ENCODE data around the gene ETF1. TPM values are rescaled to one million over a fixed set of nuclear protein-coding genes. Genes with fewer than 3 reads are reported as not detected.
A peak's percentile ranks its signal among the peaks of the same experiment; 100 is the strongest.

Gene ETF1
- total RNA-seq, 2 experiments from 2014 or later = 66.7 to 123 TPM

- TF ChIP-seq CTCF (conservative IDR thresholded peaks at IDR 0.05; ENCODE audit: low read length) (no peak), EZH2phosphoT487 (IDR thresholded peaks at IDR 0.05; ENCODE audit: borderline replicate concordance, low read depth, low read length) (no peak)
- Histone ChIP-seq H4K20me1 (ENCODE audit: insufficient read depth, low read length) (peaks cover 15% of the 10 kb centered on the region), H3K36me3 (ENCODE audit: insufficient read depth, low read length) (peaks cover 27% of the 10 kb centered on the region), H3K27ac (ENCODE audit: low read depth, low read length, poor library complexity, severe bottlenecking) (no peak overlapping the region), H3K79me2 (ENCODE audit: insufficient read depth, low read depth, low read length) (peaks cover 27% of the 10 kb centered on the region), H3K4me3 (ENCODE audit: low read depth, low read length, poor library complexity, severe bottlenecking) (no peak overlapping the region), H2AFZ (ENCODE audit: low read length) (peak overlapping the region; percentile 52), H3K4me1 (ENCODE audit: insufficient read depth, low read length, poor library complexity, severe bottlenecking) (peaks cover 31% of the 10 kb centered on the region), H3K9me3 (ENCODE audit: low read length) (no peaks in the 10 kb centered on the region), H3K4me2 (ENCODE audit: low read length) (peak overlapping the region; percentile 13; the same call in 1 of the 2 replicates), H3K9me2 (ENCODE audit: insufficient read depth, low read length) (no peaks in the 10 kb centered on the region)
- POLR2A ChIA-PET = no interaction called here
- CTCF ChIA-PET (ENCODE audit: unreplicated experiment) = no interaction called here
- no TSS peak for BruUV-seq (replicated peaks)
- peak; percentile 20 for DNase-seq (ENCODE audit: low spot score)
- intact Hi-C loops (cut with micrococcal nuclease; ENCODE audit: unreplicated experiment) = loop anchor here (5.0 to 10.0 kb wide), 4 partner anchors 543 to 815 kb away; partner anchors contain the start of genes FAM13B and MATR3
Measured at GRCh38 chr5:138577452-138577851, 34.4 kb upstream of the ETF1 start.

DNA sequence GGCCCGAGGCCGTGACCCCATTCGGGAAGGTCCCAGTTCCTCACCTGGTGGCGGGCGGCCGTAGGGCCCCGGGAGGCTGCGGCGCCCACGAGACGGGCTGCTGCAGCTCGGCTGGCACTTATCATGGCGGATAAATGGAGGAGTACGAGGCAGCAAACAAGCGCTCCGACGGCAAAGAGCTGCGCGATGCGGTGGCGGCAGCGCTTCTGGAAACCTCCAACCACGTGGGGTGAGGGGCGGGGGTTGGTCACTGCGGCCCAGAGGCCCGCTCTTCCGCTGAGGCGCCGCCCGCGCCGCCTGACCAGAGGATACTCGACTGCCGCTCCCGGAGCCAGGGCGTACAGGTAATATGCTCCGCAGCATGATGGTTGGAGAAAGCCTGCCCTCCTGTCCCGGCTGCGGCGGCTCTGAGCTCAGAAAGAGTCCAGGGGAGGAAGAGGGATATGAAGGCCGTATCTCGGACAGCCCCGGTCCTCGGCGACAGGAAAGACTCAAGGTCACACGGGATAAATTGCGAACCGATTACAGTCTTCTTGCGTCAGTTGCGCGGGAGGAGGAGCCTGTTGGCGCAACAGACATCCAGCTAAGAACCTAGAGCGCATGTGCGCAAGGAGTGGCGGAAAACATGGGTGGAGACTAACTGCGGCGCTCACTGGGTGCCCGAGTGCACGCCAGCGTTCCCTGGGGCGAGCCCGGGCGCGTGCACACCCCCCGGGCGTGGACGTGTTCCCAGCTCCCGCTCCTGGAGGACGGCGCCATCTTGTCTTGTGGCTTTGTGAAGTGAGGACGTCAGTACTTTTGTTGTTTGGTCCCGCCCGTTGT, 32.4 kb upstream of the ETF1 start, which contains the start of gene HSPA9:
TSS of gene HSPA9 (minus strand) at position 208 of the 822 bp plus-strand sequence. CDS start at position 125, 83 bp downstream.
- intact Hi-C loops (cut with micrococcal nuclease; ENCODE audit: unreplicated experiment) = loop anchor here (1.0 to 10.0 kb wide), 6 partner anchors 32 to 817 kb away; partner anchors contain the start of genes CDC23, ETF1, FAM13B and MATR3
- TF ChIP-seq CTCF (conservative IDR thresholded peaks at IDR 0.05; ENCODE audit: low read length) = no peak
- no peak for TF ChIP-seq EZH2phosphoT487 (IDR thresholded peaks at IDR 0.05; ENCODE audit: borderline replicate concordance, low read depth, low read length)
- H2AFZ ChIP-seq (ENCODE audit: low read length) = peak within 1 kb of the TSS; percentile 79

More for the DNA sequence above, 32.4 kb upstream of the ETF1 start, which contains the start of gene HSPA9:
- POLR2A ChIA-PET = interaction anchor here (0.5 to 2.2 kb wide), 13 partner anchors 9 to 1566 kb away, joined by 3 to 12 read pairs (median 4); partner anchors contain the start of genes ETF1 and SIL1
- Histone ChIP-seq H3K79me2 (ENCODE audit: insufficient read depth, low read depth, low read length) (peaks cover 45% of the 10 kb centered on the region), H3K36me3 (ENCODE audit: insufficient read depth, low read length) (peaks cover 47% of the 10 kb centered on the region), H4K20me1 (ENCODE audit: insufficient read depth, low read length) (peaks cover 23% of the 10 kb centered on the region), H3K4me3 (ENCODE audit: low read depth, low read length, poor library complexity, severe bottlenecking) (peak within 1 kb of the TSS; percentile 95), H3K9me2 (ENCODE audit: insufficient read depth, low read length) (no peaks in the 10 kb centered on the region), H3K4me1 (ENCODE audit: insufficient read depth, low read length, poor library complexity, severe bottlenecking) (peaks cover 31% of the 10 kb centered on the region), H3K27ac (ENCODE audit: low read depth, low read length, poor library complexity, severe bottlenecking) (peak within 1 kb of the TSS; percentile 80), H3K4me2 (ENCODE audit: low read length) (peak within 1 kb of the TSS; percentile 79), H3K9me3 (ENCODE audit: low read length) (no peaks in the 10 kb centered on the region)
- peak; percentile 99 for DNase-seq (ENCODE audit: low spot score)
- no TSS peak for BruUV-seq (replicated peaks)
- CTCF ChIA-PET (ENCODE audit: unreplicated experiment) = interaction anchor here (0.7 to 1.1 kb wide), 2 partner anchors 11 to 32 kb away, joined by 3 to 5 read pairs; partner anchors contain the start of gene ETF1
